GM19468 (cell line): ENCODE data around the gene FAM161A.

Source experiments
- ATAC-seq: cut with Tn5 transposase; IDR thresholded peaks from one replicate; pipeline ENCODE4 v1.9.1; 2021; ENCODE audit warnings: mild to moderate bottlenecking, moderate library complexity, moderate number of reproducible peaks; ENCODE audit not compliant: unreplicated experiment; ENCODE audit errors: extremely low read depth

FAM161A gene

DNA sequence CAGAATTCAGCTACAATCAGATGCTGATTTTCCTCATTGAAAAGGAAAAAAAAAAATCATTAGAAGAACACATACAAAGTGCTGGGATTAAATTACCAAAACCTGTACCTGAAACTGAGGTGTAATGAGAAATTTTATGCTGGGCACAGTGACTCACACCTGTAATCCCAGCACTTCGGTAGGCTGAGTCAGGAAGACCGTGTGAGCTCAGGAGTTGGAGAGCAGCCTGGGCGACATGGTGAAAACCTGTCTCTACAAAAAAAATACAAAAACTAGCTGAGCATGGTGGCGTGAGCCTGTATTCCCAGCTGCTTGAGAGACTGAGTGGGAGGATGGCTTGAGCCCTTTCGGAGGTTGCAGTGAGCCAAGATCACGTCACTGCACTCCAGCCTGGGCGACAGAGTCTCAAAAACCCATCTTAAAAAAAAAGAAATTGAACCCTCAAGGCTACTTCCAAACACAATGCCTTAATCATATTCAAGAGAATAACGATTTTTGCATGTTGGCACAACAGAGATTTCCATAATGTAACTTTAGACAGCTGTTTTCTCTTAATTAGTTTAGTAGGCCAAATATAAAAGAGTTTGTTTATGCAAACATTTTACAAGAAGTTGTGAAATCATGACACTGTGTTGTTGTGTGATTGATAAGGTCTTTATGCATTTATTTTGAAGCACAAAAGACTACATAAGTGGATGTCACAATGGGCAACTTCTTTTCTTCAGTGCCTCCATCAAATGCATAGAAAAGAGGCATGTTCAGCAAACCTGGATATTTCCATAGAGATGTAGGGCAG, 63.9 kb downstream of the FAM161A start:
- no peak for ATAC-seq

DNA sequence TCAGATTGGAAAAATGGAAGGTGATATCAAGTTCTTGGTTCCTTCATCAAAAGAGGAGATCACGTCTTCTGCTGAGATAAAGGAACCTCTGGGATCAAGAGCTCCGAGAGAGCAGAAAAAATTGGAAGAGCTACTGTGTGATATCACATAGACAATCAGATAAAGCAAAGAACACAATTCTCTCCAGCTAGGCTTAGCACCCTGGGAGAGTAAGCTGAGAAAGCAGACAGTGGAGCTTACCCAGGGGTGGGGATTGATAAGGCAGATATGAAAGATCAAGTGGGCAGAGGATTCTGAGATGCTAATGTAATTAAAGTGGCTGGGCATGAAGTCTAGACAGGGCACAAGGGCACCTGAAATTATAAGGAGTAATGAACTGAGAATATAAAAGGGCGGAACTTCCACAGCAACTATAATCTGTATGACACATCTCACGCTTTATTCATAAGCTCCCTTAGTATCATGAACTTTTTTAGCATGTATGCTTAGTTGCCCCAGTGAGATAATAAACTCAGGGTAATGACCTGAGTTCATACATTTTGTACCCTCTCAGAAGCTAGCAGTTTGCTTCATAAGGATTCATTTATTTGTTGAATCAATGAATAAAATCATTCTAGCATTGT, 65.8 kb downstream of the FAM161A start:
- ATAC-seq: no peak

DNA sequence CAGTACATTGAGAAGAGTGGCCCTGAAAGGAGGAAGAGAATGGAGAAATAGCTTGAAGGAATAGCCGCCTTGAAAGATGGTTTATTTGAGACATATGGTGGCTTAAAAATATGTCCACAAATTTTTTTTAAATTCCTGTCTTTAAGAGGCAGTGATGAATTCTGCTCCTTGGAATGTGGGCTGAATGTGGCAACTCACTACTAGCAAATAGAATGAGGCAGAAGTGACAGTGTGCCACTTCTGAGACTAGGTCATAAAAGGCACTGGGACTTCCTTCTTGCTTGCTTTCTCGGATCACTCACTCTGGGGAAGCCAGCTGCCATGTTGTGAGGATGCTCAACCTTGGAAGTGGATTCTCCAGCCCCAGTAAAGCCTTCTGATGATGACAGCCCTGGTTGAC, 67.0 kb downstream of the FAM161A start:
- ATAC-seq: no peak

GRCh38 chr2:61785583-61785982, 68.3 kb downstream of the FAM161A start:
- no peak for ATAC-seq

GRCh38 chr2:61784643-61785042, 69.2 kb downstream of the FAM161A start:
- no peak for ATAC-seq

DNA sequence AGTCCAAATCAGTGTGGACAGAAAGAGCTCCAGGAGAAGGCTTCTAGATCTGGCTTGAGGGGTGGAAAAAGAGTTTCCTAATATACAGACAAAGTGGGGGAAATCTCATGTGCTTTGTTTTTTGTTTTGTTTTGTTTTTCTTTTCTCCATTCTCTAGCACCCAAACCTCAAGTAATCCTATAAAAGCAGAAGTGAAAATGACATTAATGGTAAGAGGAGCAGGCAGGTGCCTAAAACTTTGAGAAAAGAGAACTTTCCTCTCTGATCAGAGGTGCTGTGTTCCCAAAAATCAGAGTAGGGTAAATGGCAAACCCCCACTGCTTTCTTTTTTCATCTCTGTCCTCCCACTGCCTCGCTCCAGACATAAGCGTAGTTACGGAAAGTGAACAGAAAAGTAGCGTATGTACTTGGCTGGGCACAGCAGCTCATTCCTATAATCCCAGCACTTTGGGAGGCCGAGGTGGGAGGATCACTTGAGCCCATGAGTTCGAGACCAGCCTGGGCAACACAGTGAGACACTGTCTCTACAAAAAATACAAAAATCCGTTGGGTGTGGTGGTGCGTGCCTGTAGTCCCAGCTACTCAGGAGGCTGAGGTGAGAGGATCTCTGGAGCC, 77.8 kb downstream of the FAM161A start:
- no peak for ATAC-seq
